Adrenal gland (tissue), 12 donors: ENCODE results near the gene ARHGAP22. TPM values are rescaled to one million over a fixed set of nuclear protein-coding genes. Genes with fewer than 3 reads are reported as not detected.

Experiments used
- DNase-seq, 7 donors: peaks; one replicate each; pipeline ENCODE4 v3.0.0-alpha.2; 2019 to 2020
- H3K27ac ChIP-seq, 5 donors: fragments of 200-600 bp; sonication (generic) in 4 of 5; 1 replicate in 3 of 5; 2 replicates in 2 of 5; pipeline versions ENCODE4 v1.5.1 to v1.8.0; 2016 to 2020; ENCODE audit warnings: mild to moderate bottlenecking in 1 of 5
- H3K27me3 ChIP-seq: fragments of 200-600 bp; 2 replicates; pipeline ENCODE4 v1.8.0; 2021
- H3K36me3 ChIP-seq, 2 donors: fragments of 200-600 bp; replicated peaks in 1 of 2; 1 replicate in 1 of 2; 2 replicates in 1 of 2; pipeline versions ENCODE4 v1.5.1 to v1.8.0; 2018 to 2022
- H3K4me1 ChIP-seq, 2 donors: fragments of 200-600 bp; replicated peaks in 1 of 2; 1 replicate in 1 of 2; 2 replicates in 1 of 2; pipeline versions ENCODE4 v1.5.1 to v1.8.0; 2018 to 2021
- H3K4me3 ChIP-seq, 4 donors: fragments of 200-600 bp; sonication (generic) in 3 of 4; one replicate each; pipeline ENCODE4 v1.5.1; 2016 to 2018
- H3K9me3 ChIP-seq, 3 donors: fragments of 200-600 bp; sonication (generic) in 1 of 3; replicated peaks in 1 of 3; 1 replicate in 2 of 3; 2 replicates in 1 of 3; pipeline versions ENCODE4 v1.5.1 to v1.8.0; 2016 to 2021
- CTCF ChIP-seq, 6 experiments: fragments of 450-650 bp in 4 of 6; fragments of 200-600 bp in 2 of 6; sonication (generic) in 1 of 6; IDR thresholded peaks; 1 replicate in 5 of 6; 2 replicates in 1 of 6; pipeline versions ENCODE4 v1.5.1 to v1.8.0; 2016 to 2021; ENCODE audit warnings: antibody characterized with exemption in 6 of 6, mild to moderate bottlenecking in 2 of 6, moderate library complexity in 1 of 6
- POLR2A ChIP-seq, 2 donors: fragments of 450-650 bp; IDR thresholded peaks; one replicate each; pipeline ENCODE4 v1.6.1; 2017; ENCODE audit warnings: antibody characterized with exemption in 2 of 2, mild to moderate bottlenecking in 2 of 2, moderate library complexity in 1 of 2
- WGBS, 4 donors: extraction: QIAGEN DNeasy Blood & Tissue Kit in 2 of 4; methylation state at CpG; one replicate each; pipeline versions ENCODE4 v1.1.5 to v1.1.7; 2013 to 2017; 5-methylcytosine and 5-hydroxymethylcytosine counted together
- intact Hi-C, 2 donors: fragments of 100-400 bp; cut with DNase I; formaldehyde crosslinking; loops; one replicate each; pipeline versions ENCODE4 v1.14.1 to v1.15.0; 2022 to 2023
- polyA plus RNA-seq, 3 donors: library from polyadenylated mRNA; stranded (reverse); fragments of 200-250 nt in 2 of 3; fragments of 350-450 nt in 1 of 3; fragmentation: Illumina TruSeq in 1 of 3; extraction: RNeasy Lipid Tissue Mini Kit (QIAGEN cat#74804) in 1 of 3; gene quantifications; one replicate each; pipeline ENCODE4 v1.2.3, GENCODE V29; 2013 to 2014
- total RNA-seq, 9 donors: library from RNA; depleted of rRNA in 4 of 9; stranded (reverse); fragments of >200 nt in 4 of 9; fragments of 120-200 nt in 1 of 9; fragmentation: NEBNext Ultra II Directional in 1 of 9; extraction: Animal tissue kit (Norgen Biotek cat#: 25700) in 1 of 9; gene quantifications; one replicate each; pipeline versions ENCODE4 v1.1.0 to v1.2.4, GENCODE V29; 2013 to 2023
- donor health status: healthy with polysubstance abuse.
- donor health status: Bipolar disorder and iron deficiency.
- donor health status: DM: yes; HTN: yes; CAD: no.
- donor health status: DM: no; HTN: no; CAD: no.
- donor health status: DM: no; HTN: no; CAD: no.
- donor health status: DM: yes; HTN: yes; CAD: no.

Gene ARHGAP22
- total and polyA plus RNA-seq, 12 donors: 0.91 to 11.6 (median 4.6) TPM

GRCh38 chr10:48638739-48639527, 34.1 kb upstream of the ARHGAP22 start:
- H3K27me3 ChIP-seq: no peaks in the 10 kb centered on the region
- TF ChIP-seq POLR2A (IDR thresholded peaks at IDR 0.05): no peak
- no peak for TF ChIP-seq CTCF (IDR thresholded peaks at IDR 0.05)
- no peaks in the 10 kb centered on the region for H3K36me3 ChIP-seq
- intact Hi-C loops: no loop called here
- H3K4me1 ChIP-seq: peaks cover 0 to 4% of the 10 kb centered on the region in 2 donors
- no peaks in the 10 kb centered on the region for H3K9me3 ChIP-seq
- peak overlapping the region in 1 of 5 donors; percentile 48 for H3K27ac ChIP-seq
- DNase-seq: no peak
- H3K4me3 ChIP-seq: no peak overlapping the region
- 66 to 70% (median 69%) methylated on average over 4 of the region's 4 CpGs for WGBS, 4 donors

GRCh38 chr10:48638158-48638557, 33.3 kb upstream of the ARHGAP22 start:
- H3K4me1 ChIP-seq: peaks cover 0 to 4% of the 10 kb centered on the region in 2 donors
- 68 to 100% (median 86%) methylated on average over 1 to 4 of the region's 4 CpGs for WGBS, 4 donors
- H3K36me3 ChIP-seq: no peaks in the 10 kb centered on the region
- DNase-seq: no peak
- H3K9me3 ChIP-seq: no peaks in the 10 kb centered on the region
- H3K27ac ChIP-seq: peak overlapping the region in 1 of 5 donors; percentile 1
- no peak overlapping the region for H3K4me3 ChIP-seq
- TF ChIP-seq POLR2A (IDR thresholded peaks at IDR 0.05) (no peak), CTCF (IDR thresholded peaks at IDR 0.05) (no peak)
- no peaks in the 10 kb centered on the region for H3K27me3 ChIP-seq
- intact Hi-C loops: no loop called here

- intact Hi-C loops: no loop called here
- Histone ChIP-seq H3K27me3 (no peaks in the 10 kb centered on the region), H3K27ac (no peak overlapping the region), H3K4me1 (peaks cover 0 to 4% of the 10 kb centered on the region in 2 donors), H3K4me3 (no peak overlapping the region), H3K36me3 (no peaks in the 10 kb centered on the region), H3K9me3 (no peaks in the 10 kb centered on the region)
- 67 to 85% (median 77%) methylated on average over 3 of the region's 3 CpGs for WGBS, 4 donors
- no peak for TF ChIP-seq POLR2A (IDR thresholded peaks at IDR 0.05)
- no peak for TF ChIP-seq CTCF (IDR thresholded peaks at IDR 0.05)
- no peak for DNase-seq
These were observed 32.0 kb upstream of the ARHGAP22 start for GRCh38 chr10:48636901-48637300.

GRCh38 chr10:48636231-48636630, 31.4 kb upstream of the ARHGAP22 start:
- H3K4me1 ChIP-seq: peaks cover 0 to 4% of the 10 kb centered on the region in 2 donors
- no peaks in the 10 kb centered on the region for H3K36me3 ChIP-seq
- DNase-seq: no peak
- H3K4me3 ChIP-seq: no peak overlapping the region
- H3K27ac ChIP-seq: no peak overlapping the region
- 25 to 84% (median 60%) methylated on average over 1 to 3 of the region's 3 CpGs for WGBS, 4 donors
- intact Hi-C loops: no loop called here
- TF ChIP-seq CTCF (IDR thresholded peaks at IDR 0.05) (no peak), POLR2A (IDR thresholded peaks at IDR 0.05) (no peak)
- no peaks in the 10 kb centered on the region for H3K9me3 ChIP-seq
- H3K27me3 ChIP-seq: no peaks in the 10 kb centered on the region
